Posterior cingulate gyrus (tissue), 11 donors: ENCODE results near the gene KHDC1.
"Not testable (repeated sequence)": the region's sequence is repeated elsewhere in the genome, so short reads cannot be mapped to it uniquely, and the experiment has no call there.

Experiments
- DNase-seq, 10 donors: peaks; one replicate each; pipeline versions ENCODE4 v3.0.0 to v3.0.0-alpha.2; 2020 to 2021; ENCODE audit warnings: mixed read lengths in 3 of 10
- intact Hi-C: fragments of 100-400 bp; cut with DNase I; formaldehyde crosslinking; loops from one replicate; pipeline ENCODE4 v1.15.1; 2023

Gene KHDC1

DNA sequence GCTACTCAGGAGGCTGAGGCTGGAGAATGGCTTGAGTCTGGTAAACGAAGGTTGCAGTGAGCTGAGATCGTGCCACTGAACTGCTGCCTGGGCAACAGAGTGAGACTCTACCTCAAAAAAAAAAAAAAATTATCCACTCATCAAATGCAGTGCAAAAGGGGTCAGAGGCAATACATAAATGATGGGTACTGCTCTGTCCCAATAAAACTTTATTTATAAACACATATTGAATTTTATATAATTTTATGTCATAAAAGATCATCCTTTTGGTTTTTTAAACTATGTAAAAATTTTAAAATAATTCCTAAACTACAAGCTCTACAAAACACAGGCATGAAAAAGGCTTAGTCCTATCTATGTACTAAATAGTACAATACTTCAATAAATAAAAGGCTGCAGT, 10.3 kb downstream of the KHDC1 start:
- intact Hi-C loops, result no loop called here
- DNase-seq, result no peak

DNA sequence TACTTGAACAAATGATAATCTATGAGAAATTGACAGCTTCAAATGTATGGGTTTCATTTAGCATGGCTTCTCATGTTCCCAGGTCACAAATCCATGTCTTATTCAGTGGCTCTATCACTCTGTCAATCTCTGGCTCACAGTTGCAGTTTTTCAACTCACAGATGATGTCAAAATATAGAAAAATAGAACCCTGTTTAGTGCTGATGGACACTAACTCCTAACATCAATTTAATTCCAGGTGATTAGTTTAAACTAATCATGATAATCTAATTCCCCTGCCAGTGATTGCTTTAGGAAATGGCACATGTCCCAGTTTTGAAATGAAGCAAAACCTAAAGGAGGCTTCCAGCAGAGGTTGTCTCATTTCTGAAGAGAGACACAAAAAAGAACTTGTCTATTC, 13.0 kb downstream of the KHDC1 start:
- intact Hi-C loops, result no loop called here
- DNase-seq, result no peak

- no peak for DNase-seq
- intact Hi-C loops, result no loop called here
Measured at GRCh38 chr6:73248192-73248903, 14.6 kb downstream of the KHDC1 start.

GRCh38 chr6:73242001-73242400, 21.0 kb downstream of the KHDC1 start:
- intact Hi-C loops, result no loop called here
- no peak for DNase-seq

DNA sequence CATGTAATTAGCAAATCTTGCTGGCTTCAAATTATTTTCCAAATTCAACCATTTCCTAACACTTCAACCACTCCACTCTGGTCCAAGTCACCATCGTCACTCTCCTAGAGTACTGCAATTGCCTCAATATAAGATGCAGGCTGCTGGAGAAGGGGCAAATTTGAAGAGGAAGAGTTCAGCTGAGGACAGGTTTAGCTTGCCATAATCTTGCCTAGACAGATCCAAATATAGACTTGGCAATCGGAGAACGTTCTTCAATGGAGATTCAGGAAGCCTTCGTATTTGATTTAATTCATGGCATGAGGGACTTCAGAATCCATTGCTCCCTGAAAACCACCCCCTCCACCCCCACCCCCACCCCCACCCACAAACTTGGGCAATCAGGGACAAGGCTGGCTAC, 22.3 kb downstream of the KHDC1 start:
- intact Hi-C loops, result no loop called here

GRCh38 chr6:73236144-73236750, 26.7 kb downstream of the KHDC1 start:
- DNase-seq, result no peak
- intact Hi-C loops, result no loop called here

More for the DNA sequence above, 22.3 kb downstream of the KHDC1 start:
- DNase-seq, result no peak

DNA sequence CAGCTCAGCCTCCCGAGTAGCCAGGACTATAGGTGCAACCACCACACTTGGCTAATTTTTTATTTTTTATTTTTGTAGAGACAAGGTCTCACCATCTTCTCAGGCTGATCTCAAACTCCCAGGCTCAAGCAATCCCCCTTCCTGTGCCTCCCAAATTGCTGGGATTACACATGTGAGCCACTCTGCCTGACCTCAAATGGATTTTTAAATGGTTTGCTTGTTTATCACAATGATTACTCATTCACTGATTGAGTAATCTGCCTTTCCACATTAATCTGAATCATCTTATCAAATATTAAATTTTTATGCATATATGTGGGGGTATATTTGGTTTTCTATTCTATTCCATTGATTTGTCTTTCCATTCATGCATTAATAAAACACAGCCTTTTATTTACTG, 28.3 kb downstream of the KHDC1 start:
- DNase-seq, result no peak
- intact Hi-C loops, result no loop called here

GRCh38 chr6:73233971-73234370, 29.0 kb downstream of the KHDC1 start:
- intact Hi-C loops, DNase-seq: not testable (repeated sequence)

DNA sequence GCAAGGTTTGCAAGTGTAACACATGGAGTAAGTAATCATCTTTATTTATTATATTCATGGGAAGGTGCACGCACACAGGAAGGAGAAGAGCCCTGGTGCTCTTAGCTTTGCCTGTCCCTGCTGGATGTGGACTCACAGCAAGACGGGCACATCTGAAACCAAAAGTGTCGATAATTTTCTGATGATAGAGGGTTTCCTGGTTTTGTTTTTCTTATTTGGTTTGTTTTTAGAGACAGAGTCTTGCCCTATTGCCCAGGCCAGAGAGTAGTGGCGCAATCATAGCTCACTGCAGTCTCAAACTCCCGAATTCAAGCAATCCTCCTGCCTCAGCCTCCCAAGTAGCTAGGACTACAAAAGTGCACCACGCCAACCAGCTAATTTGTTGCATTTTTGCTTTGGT, 29.9 kb downstream of the KHDC1 start:
- intact Hi-C loops, result no loop called here

GRCh38 chr6:73231986-73232391, 31.0 kb downstream of the KHDC1 start:
- intact Hi-C loops, result no loop called here
- DNase-seq, result no peak

More for the DNA sequence above, 29.9 kb downstream of the KHDC1 start:
- no peak for DNase-seq

DNA sequence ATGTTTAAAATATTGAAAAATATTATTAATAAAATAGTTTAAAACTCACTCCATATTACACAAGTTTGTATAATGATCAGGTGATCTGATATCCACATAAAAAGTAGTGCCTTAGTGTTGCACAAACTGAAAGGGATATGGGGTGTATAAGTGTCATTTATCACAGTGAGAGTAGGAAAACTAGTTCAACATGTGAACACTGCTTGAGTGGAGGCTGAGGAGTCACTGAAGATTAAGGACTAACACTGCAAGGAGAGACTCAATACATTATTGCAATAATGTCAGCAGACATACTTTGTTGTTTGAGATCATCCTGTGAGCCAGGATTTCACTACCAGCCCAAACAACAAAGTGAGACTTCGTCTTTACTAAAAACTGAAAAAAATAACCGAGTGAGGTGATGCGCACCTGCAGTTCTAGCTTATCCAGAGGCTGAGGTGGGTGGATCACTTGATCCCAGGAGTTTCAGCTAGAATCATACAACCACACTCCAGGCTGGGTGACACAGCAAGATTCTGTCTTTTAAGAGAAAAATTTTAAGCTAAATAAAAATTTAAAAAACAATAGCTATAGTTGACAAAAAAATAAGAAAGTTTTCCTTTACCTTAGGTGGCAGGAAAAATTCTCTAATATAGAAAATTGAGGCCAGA, 35.3 kb downstream of the KHDC1 start:
- intact Hi-C loops, result no loop called here

GRCh38 chr6:73225396-73225795, 37.6 kb downstream of the KHDC1 start, which contains the start of gene KHDC1L:
TSS of gene KHDC1L (minus strand) at chr6:73225496. CDS start at chr6:73225408, 88 bp downstream.
- DNase-seq, result no peak
- intact Hi-C loops, result no loop called here

More for the DNA sequence above, 35.3 kb downstream of the KHDC1 start:
- DNase-seq, result no peak

DNA sequence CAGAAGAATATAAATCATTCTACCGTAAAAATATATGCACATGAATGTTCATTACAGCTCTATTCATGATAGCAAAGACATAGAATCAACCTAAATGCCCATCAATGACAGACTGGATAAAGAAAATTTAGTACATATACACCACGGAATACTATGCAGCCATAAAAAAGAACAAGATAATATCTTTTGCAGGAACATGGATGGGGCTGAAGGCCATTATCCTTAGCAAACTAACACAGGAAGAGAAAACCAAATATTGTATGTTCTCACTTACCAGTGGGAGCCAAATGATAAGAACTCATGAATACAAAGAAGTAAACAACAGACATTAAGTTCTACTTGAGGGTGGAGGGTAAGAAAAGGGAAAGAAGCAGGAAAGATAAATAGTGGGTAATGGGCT, 46.1 kb downstream of the KHDC1 start:
- intact Hi-C loops, result no loop called here
- DNase-seq, result no peak

GRCh38 chr6:73209117-73209516, 53.9 kb downstream of the KHDC1 start:
- intact Hi-C loops, result no loop called here

GRCh38 chr6:73207221-73207837, 55.7 kb downstream of the KHDC1 start:
- intact Hi-C loops, result no loop called here
- DNase-seq, result no peak

More at GRCh38 chr6:73209117-73209516, 53.9 kb downstream of the KHDC1 start:
- no peak for DNase-seq

DNA sequence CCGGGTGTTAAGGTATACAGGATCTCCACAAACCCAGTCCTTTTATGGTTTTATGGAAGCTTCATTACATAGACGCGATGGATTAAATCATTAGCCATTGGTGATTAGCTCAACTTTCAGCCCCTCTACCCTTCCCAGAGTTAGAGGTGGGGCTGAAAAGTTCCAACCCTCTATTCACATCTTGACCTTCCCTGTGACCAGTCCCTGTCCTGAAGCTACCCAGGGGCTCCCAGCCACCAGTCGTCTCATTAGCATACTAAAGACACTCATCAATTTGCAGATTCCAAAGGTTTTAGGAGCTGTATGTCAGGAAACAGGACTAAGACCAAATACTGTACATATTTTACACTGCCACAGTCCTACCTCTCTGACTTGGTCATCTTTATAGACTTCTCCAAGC, 58.7 kb downstream of the KHDC1 start:
- no peak for DNase-seq
- intact Hi-C loops, result no loop called here

DNA sequence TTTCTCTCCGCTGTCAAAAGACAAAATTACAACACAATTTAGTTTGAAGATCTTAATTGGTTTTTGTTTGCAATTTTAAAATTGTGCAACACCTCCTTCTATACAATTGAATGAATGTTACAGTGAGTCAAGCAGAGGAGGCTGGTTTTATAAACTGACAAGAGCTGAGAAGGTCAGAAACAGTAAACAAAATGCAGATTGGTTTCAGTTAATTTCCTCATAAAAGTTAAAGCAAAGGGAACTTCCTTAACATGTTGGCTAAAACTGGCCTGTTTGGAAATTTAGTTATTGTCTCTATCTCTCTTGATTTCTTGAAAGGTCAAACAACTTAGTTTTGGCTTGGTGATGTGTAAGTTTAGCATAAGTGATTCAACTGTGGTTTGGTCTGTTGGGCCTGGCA, 59.9 kb downstream of the KHDC1 start:
- no peak for DNase-seq
- intact Hi-C loops, result no loop called here

DNA sequence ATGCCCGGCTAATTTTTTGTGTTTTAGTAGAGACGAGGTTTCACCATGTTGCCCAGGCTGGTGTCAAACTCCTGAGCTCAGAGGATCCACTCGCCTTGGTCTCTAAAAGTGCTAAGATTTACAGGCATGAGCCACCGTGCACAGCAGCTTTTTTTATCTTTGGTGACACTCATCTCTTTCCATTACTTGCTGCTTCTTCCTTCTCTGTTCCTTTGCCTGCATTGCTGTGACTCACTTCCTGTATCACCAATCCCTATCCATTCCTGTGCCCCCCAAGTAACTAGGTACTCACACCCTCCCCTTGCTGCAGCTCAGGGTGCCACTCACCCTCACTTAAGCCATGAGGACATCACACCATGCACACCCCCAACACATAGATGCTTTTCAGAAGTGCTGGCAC, 62.3 kb downstream of the KHDC1 start:
- no peak for DNase-seq
- intact Hi-C loops, result no loop called here

DNA sequence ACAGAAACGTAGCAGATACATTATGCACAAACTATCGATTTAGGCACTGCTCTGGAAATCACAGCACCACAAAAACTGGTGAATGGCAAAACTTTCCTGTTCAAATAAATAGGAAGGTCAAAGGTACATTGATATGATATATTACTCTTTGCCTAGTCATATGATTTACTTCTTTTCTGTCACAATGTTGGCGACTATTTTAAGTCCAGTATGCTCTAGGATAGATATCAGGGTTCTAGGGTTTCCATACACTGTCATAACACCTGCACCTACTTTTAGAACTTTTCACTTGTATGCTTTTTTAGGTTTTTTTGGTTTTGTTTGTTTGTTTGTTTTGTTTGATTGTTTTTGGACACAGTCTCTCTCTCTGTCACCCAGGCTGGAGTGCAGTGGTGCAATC, 62.7 kb downstream of the KHDC1 start:
- no peak for DNase-seq
- intact Hi-C loops, result no loop called here

DNA sequence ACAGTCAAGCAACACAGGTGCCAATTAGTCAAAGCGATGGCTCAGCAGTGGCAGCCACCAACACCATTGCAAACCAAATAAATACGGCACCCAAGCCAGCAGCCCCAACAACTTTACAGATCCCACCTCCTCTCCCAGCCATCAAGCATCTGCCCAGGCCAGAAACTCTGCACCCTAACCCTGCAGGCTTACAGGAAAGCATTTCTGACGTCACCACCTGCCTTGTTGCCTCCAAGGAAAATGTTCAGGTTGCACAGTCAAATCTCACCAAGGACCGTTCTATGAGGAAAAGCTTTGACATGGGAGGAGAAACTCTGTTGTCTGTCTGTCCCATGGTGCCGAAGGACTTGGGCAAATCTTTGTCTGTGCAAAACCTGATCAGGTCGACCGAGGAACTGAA, 68.3 kb downstream of the KHDC1 start:
- no peak for DNase-seq
- intact Hi-C loops, result no loop called here

GRCh38 chr6:73193302-73193701, 69.7 kb downstream of the KHDC1 start:
- DNase-seq, result not testable (repeated sequence)
- intact Hi-C loops, result loop anchor here (1.0 kb wide), 1 partner anchor 20 kb away; no protein-coding TSS in a partner anchor
